ENCODE results near the gene RANBP17. TPM values are rescaled to one million over a fixed set of nuclear protein-coding genes. Genes with fewer than 3 reads are reported as not detected.

The RANBP17 gene
- total and polyA plus RNA-seq, 2 experiments from 2014 or later, result 43.8 to 53.1 TPM

DNA sequence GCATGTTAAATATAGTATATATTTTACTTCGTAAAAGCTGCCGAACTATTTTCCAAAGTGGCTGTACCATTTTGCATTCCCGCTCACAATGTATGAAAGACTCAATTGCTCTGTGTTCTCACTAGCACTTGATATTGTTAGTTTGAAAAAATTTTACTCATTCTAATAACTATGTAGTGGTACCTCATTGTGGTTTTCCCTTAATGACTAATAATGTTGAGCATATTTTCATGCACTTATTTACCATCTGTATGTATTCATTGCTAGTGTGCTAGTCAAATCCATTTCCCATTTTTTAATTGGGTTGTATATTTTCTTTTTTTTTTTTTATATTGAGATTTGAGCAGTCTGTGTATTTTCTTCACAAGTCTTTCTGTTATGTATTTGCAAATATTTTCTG is 58.4 kb downstream of the RANBP17 start:
- ATAC-seq (no peak), DNase-seq (ENCODE audit: low spot score) (no peak)
- Mint-ChIP-seq H3K27me3 (ENCODE audit: insufficient read depth, low read depth, poor library complexity) (no peaks in the 10 kb centered on the region), H3K36me3 (ENCODE audit: low read depth) (peaks cover 23% of the 10 kb centered on the region; the same call in 2 of the 3 replicates), H3K27ac (no peak overlapping the region), H3K4me1 (peaks cover 6% of the 10 kb centered on the region; the same call in 2 of the 3 replicates), H3K9me3 (peaks cover 5% of the 10 kb centered on the region; the same call in 2 of the 3 replicates), H3K4me3 (no peak overlapping the region)
- H4K20me1 ChIP-seq (replicated peaks; ENCODE audit: insufficient read depth), result no peaks in the 10 kb centered on the region
- no peaks in the 10 kb centered on the region for H3F3A ChIP-seq (replicated peaks; ENCODE audit: low read depth)
- no peaks in the 10 kb centered on the region for H3K4me1 ChIP-seq (ENCODE audit: insufficient read depth)
- no peak overlapping the region for H2AFZ ChIP-seq
- no peak overlapping the region for H3K4me2 ChIP-seq
- no peak overlapping the region for H3K27ac ChIP-seq (ENCODE audit: low read depth)
- H3K36me3 ChIP-seq (ENCODE audit: insufficient read depth), result no peaks in the 10 kb centered on the region
- H3K27me3 ChIP-seq (ENCODE audit: insufficient read depth), result no peaks in the 10 kb centered on the region
- H3K9me2 ChIP-seq (ENCODE audit: insufficient read depth), result no peaks in the 10 kb centered on the region
- H3K4me3 ChIP-seq, result no peak overlapping the region
- TF ChIP-seq ZNF462 (CRISPR knock-in tag; IDR thresholded peaks at IDR 0.05), result no peak
- TF ChIP-seq ZNF114 (CRISPR knock-in tag; IDR thresholded peaks at IDR 0.05), result no peak
- TF ChIP-seq CREB1 (CRISPR knock-in tag; IDR thresholded peaks at IDR 0.05; ENCODE audit: low read depth), result no peak
- TF ChIP-seq ETS1 (IDR thresholded peaks at IDR 0.05), result no peak
- no peak for TF ChIP-seq POLR2AphosphoS5 (IDR thresholded peaks at IDR 0.05; ENCODE audit: low read depth)
- no peak for TF ChIP-seq EZH2 (IDR thresholded peaks at IDR 0.05; ENCODE audit: low read depth, unreplicated experiment)
- no peak for TF ChIP-seq JUNB (IDR thresholded peaks at IDR 0.05; ENCODE audit: unreplicated experiment)
- no peak for TF ChIP-seq EZH2phosphoT487 (IDR thresholded peaks at IDR 0.05; ENCODE audit: unreplicated experiment)
- no peak for TF ChIP-seq STAT1 (IDR thresholded peaks at IDR 0.05; ENCODE audit: unreplicated experiment)
- TF ChIP-seq NANOG (IDR thresholded peaks at IDR 0.05; ENCODE audit: borderline replicate concordance), result no peak
- TF ChIP-seq, protein P1, sequence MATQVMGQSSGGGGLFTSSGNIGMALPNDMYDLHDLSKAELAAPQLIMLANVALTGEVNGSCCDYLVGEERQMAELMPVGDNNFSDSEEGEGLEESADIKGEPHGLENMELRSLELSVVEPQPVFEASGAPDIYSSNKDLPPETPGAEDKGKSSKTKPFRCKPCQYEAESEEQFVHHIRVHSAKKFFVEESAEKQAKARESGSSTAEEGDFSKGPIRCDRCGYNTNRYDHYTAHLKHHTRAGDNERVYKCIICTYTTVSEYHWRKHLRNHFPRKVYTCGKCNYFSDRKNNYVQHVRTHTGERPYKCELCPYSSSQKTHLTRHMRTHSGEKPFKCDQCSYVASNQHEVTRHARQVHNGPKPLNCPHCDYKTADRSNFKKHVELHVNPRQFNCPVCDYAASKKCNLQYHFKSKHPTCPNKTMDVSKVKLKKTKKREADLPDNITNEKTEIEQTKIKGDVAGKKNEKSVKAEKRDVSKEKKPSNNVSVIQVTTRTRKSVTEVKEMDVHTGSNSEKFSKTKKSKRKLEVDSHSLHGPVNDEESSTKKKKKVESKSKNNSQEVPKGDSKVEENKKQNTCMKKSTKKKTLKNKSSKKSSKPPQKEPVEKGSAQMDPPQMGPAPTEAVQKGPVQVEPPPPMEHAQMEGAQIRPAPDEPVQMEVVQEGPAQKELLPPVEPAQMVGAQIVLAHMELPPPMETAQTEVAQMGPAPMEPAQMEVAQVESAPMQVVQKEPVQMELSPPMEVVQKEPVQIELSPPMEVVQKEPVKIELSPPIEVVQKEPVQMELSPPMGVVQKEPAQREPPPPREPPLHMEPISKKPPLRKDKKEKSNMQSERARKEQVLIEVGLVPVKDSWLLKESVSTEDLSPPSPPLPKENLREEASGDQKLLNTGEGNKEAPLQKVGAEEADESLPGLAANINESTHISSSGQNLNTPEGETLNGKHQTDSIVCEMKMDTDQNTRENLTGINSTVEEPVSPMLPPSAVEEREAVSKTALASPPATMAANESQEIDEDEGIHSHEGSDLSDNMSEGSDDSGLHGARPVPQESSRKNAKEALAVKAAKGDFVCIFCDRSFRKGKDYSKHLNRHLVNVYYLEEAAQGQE (IDR thresholded peaks at IDR 0.05; ENCODE audit: unreplicated experiment), result no peak
- TF ChIP-seq ZNF331 (CRISPR knock-in tag; IDR thresholded peaks at IDR 0.05; ENCODE audit: low read depth), result no peak
- TF ChIP-seq CTCF (conservative IDR thresholded peaks at IDR 0.05; ENCODE audit: low read depth in 2 of 2), result no peak
- H3K79me2 ChIP-seq (replicated peaks; ENCODE audit: insufficient read depth), result no peaks in the 10 kb centered on the region

Measured in GM23338 (cell line).